Uterus (tissue), 4 donors: ENCODE measurements around the gene F3. TPM values are rescaled to one million over a fixed set of nuclear protein-coding genes. Genes with fewer than 3 reads are reported as not detected.

Experiments used
- DNase-seq, 2 donors: peaks; one replicate each; pipeline ENCODE4 v3.0.0-alpha.2; 2019 to 2020
- H3K27ac ChIP-seq, 2 donors: fragments of 200-600 bp; sonication (generic); 1 replicate in 1 of 2; 2 replicates in 1 of 2; pipeline ENCODE4 v1.5.1; 2016 to 2018
- H3K27me3 ChIP-seq, 2 donors: fragments of 200-600 bp; sonication (generic); one replicate each; pipeline ENCODE4 v1.5.1; 2018 to 2019; ENCODE audit warnings: control low read depth in 1 of 2
- H3K36me3 ChIP-seq, 2 donors: fragments of 200-600 bp; sonication (generic); one replicate each; pipeline ENCODE4 v1.5.1; 2019; ENCODE audit warnings: control low read depth in 1 of 2
- H3K4me1 ChIP-seq, 2 donors: fragments of 200-600 bp; sonication (generic); one replicate each; pipeline ENCODE4 v1.5.1; 2018 to 2019; ENCODE audit warnings: control low read depth in 1 of 2
- H3K4me3 ChIP-seq, 2 donors: fragments of 200-600 bp; sonication (generic); 1 replicate in 1 of 2; 2 replicates in 1 of 2; pipeline ENCODE4 v1.5.1; 2018 to 2019; ENCODE audit warnings: mild to moderate bottlenecking in 1 of 2
- H3K9me3 ChIP-seq, 2 donors: fragments of 200-600 bp; sonication (generic); one replicate each; pipeline ENCODE4 v1.5.1; 2019; ENCODE audit warnings: control low read depth in 1 of 2
- CTCF ChIP-seq, 4 experiments: fragments of 200-600 bp in 2 of 4; fragments of 450-650 bp in 2 of 4; sonication (generic) in 2 of 4; IDR thresholded peaks; one replicate each; pipeline ENCODE4 v1.5.1; 2016 to 2019; ENCODE audit warnings: antibody characterized with exemption in 4 of 4, mild to moderate bottlenecking in 2 of 4, moderate library complexity in 1 of 4
- POLR2A ChIP-seq, 2 donors: fragments of 450-650 bp; IDR thresholded peaks; one replicate each; pipeline ENCODE4 v1.6.1; 2016; ENCODE audit warnings: antibody characterized with exemption in 2 of 2, mild to moderate bottlenecking in 1 of 2, moderate library complexity in 1 of 2
- intact Hi-C: fragments of 100-400 bp; cut with DNase I; formaldehyde crosslinking; loops from one replicate; pipeline ENCODE4 v1.15.1; 2023; ENCODE audit warnings: low total_unique reads
- total RNA-seq, 4 donors: library from RNA; depleted of rRNA in 3 of 4; stranded (reverse); fragments of >200 nt in 3 of 4; gene quantifications; one replicate each; pipeline versions ENCODE4 v1.1.0 to v1.2.4, GENCODE V29; 2014 to 2023
- donor health status: DM: yes; HTN: yes; CAD: no.

F3 gene
- total RNA-seq, 4 donors from 2014 or later: 5.9 to 85.6 (median 40.9) TPM

GRCh38 chr1:94565901-94566300, 24.3 kb upstream of the F3 start:
- H3K27ac ChIP-seq: no peak overlapping the region
- DNase-seq: no peak
- no peaks in the 10 kb centered on the region for H3K4me1 ChIP-seq
- no peaks in the 10 kb centered on the region for H3K36me3 ChIP-seq
- H3K27me3 ChIP-seq: no peaks in the 10 kb centered on the region
- no peak overlapping the region for H3K4me3 ChIP-seq
- intact Hi-C loops: no loop called here
- no peaks in the 10 kb centered on the region for H3K9me3 ChIP-seq
- no peak for TF ChIP-seq POLR2A (IDR thresholded peaks at IDR 0.05)
- TF ChIP-seq CTCF (IDR thresholded peaks at IDR 0.05): no peak

- Histone ChIP-seq H3K9me3 (no peaks in the 10 kb centered on the region), H3K4me1 (no peaks in the 10 kb centered on the region), H3K36me3 (no peaks in the 10 kb centered on the region), H3K4me3 (no peak overlapping the region), H3K27me3 (no peaks in the 10 kb centered on the region), H3K27ac (no peak overlapping the region)
- intact Hi-C loops: no loop called here
- no peak for DNase-seq
- TF ChIP-seq POLR2A (IDR thresholded peaks at IDR 0.05): no peak
Observed at GRCh38 chr1:94562519-94563260, 21.1 kb upstream of the F3 start.

- no peak for TF ChIP-seq POLR2A (IDR thresholded peaks at IDR 0.05)
- no peak for TF ChIP-seq CTCF (IDR thresholded peaks at IDR 0.05)
- Histone ChIP-seq H3K27ac (no peak overlapping the region), H3K9me3 (no peaks in the 10 kb centered on the region), H3K4me1 (no peaks in the 10 kb centered on the region), H3K27me3 (no peaks in the 10 kb centered on the region), H3K4me3 (no peak overlapping the region), H3K36me3 (no peaks in the 10 kb centered on the region)
- intact Hi-C loops: no loop called here
- DNase-seq: no peak
Observed at GRCh38 chr1:94560333-94560732, 18.8 kb upstream of the F3 start.

GRCh38 chr1:94559921-94560320, 18.4 kb upstream of the F3 start:
- intact Hi-C loops: no loop called here
- Histone ChIP-seq H3K4me3 (no peak overlapping the region), H3K4me1 (no peaks in the 10 kb centered on the region), H3K9me3 (no peaks in the 10 kb centered on the region), H3K27me3 (no peaks in the 10 kb centered on the region), H3K27ac (no peak overlapping the region), H3K36me3 (no peaks in the 10 kb centered on the region)
- TF ChIP-seq CTCF (IDR thresholded peaks at IDR 0.05): no peak
- no peak for TF ChIP-seq POLR2A (IDR thresholded peaks at IDR 0.05)
- DNase-seq: no peak

GRCh38 chr1:94555091-94555490, 13.5 kb upstream of the F3 start:
- H3K36me3 ChIP-seq: no peaks in the 10 kb centered on the region
- intact Hi-C loops: no loop called here
- H3K4me1 ChIP-seq: no peaks in the 10 kb centered on the region
- H3K4me3 ChIP-seq: no peak overlapping the region
- H3K27ac ChIP-seq: no peak overlapping the region
- no peaks in the 10 kb centered on the region for H3K27me3 ChIP-seq
- no peak for DNase-seq
- TF ChIP-seq CTCF (IDR thresholded peaks at IDR 0.05) (no peak), POLR2A (IDR thresholded peaks at IDR 0.05) (no peak)
- H3K9me3 ChIP-seq: no peaks in the 10 kb centered on the region
